ENCODE results near the gene ZNF112.

DNA sequence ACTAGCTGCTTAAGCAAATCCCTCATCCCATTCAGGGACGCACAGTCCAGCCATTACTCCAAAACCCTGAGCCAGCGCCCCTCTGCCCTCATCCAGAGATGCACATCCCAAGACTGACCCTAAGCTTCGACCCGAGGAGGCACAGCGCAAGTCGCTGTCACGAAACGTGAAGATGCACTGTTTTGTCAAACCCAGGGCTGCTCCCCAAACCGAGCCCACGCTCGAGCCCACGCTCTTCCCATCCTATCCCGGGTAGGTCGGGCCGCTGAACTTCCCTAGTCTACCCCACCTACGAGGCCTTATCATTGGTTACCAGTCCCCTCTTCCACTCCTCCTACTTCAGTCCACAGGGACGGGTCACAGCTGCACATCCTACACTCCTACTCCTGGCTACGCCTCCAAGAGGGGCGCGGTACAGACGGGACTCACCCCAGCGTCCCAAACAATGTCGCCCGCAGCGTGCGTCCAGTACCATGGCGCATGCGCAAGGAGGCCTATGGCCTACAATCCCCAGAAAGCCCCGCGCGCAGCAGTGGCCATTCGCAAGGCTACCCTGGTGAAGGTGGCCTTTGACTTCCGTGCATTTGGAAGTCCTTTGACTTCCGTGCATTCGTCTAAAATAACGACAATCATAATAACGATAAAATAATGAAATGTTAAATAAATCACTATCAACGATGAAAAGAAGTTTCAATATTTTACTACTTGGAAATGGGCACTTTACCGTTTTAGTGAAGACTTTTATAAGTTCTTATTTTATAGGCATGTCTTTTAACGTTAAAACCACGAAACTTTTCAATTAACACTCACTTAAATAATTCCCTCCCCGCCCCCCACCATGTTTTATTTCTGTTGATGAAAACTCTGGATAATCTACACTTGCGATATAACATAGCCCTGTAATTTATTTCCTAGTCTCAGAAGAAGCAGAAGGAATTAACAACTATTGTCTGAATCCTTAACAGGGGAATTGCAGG, 44.9 kb upstream of the ZNF112 start, which contains the start of gene ZNF285:
- no peak for TF ChIP-seq ELF4 (IDR thresholded peaks at IDR 0.05)
- TF ChIP-seq SP1 (IDR thresholded peaks at IDR 0.05): no peak
- TF ChIP-seq HDGF (IDR thresholded peaks at IDR 0.05; ENCODE audit: borderline replicate concordance): no peak
- TF ChIP-seq FOXM1 (IDR thresholded peaks at IDR 0.05; ENCODE audit: borderline replicate concordance): no peak
